HG03095 (cell line): ENCODE data around the gene NLGN2.

Experiments
- ATAC-seq: cut with Tn5 transposase; IDR thresholded peaks from one replicate; pipeline ENCODE4 v1.9.1; 2021; ENCODE audit warnings: moderate library complexity; ENCODE audit not compliant: unreplicated experiment

Gene NLGN2

GRCh38 chr17:7462474-7463371, 55.1 kb downstream of the NLGN2 start:
- no peak for ATAC-seq

GRCh38 chr17:7463372-7463846, 55.8 kb downstream of the NLGN2 start:
- ATAC-seq: no peak

GRCh38 chr17:7464081-7464480, 56.4 kb downstream of the NLGN2 start:
- no peak for ATAC-seq

GRCh38 chr17:7465597-7466275, 58.1 kb downstream of the NLGN2 start:
- no peak for ATAC-seq

- no peak for ATAC-seq
Measured at GRCh38 chr17:7466318-7466638, 58.6 kb downstream of the NLGN2 start.

GRCh38 chr17:7466639-7467341, 59.1 kb downstream of the NLGN2 start:
- no peak for ATAC-seq

GRCh38 chr17:7467498-7467897, 59.9 kb downstream of the NLGN2 start:
- ATAC-seq: no peak

GRCh38 chr17:7468290-7468689, 60.6 kb downstream of the NLGN2 start:
- ATAC-seq: no peak

GRCh38 chr17:7468804-7469389, 61.3 kb downstream of the NLGN2 start:
- no peak for ATAC-seq
